Caco-2 (cell line): Measurements from ENCODE around the gene UNKL. TPM values are rescaled to one million over a fixed set of nuclear protein-coding genes. Genes with fewer than 3 reads are reported as not detected.

ENCODE experiments used
- BruUV-seq: library from RNA; stranded (reverse); fragments of 400-500 nt; replicated peaks from 2 replicates; lab custom pipeline; 2021; lab: Mats Ljungman, UMichigan
- CTCF ChIA-PET: fragments of 300-600 bp; sonication (Branson Sonifier 250); formaldehyde crosslinking; loops from one replicate; lab custom pipeline; 2022; ENCODE audit warnings: antibody characterized with exemption; lab: Charles Lee
- POLR2A ChIA-PET: fragments of 300-600 bp; sonication (Branson Sonifier 250); formaldehyde crosslinking; loops from one replicate; lab custom pipeline; 2022; ENCODE audit warnings: antibody characterized with exemption; lab: Charles Lee
- DNase-seq, 2 experiments: peaks; one replicate each; pipeline versions ENCODE4 v3.0.0 to v3.0.0-alpha.2; 2020 to 2022
- H3K27me3 ChIP-seq: replicated peaks from 2 replicates; pipeline ENCODE4 v1.6.0; 2011; ENCODE audit warnings: low read length; ENCODE audit not compliant: control insufficient read depth, insufficient read depth
- H3K36me3 ChIP-seq: 2 replicates; pipeline ENCODE4 v1.5.1; 2011; ENCODE audit warnings: low read length; ENCODE audit not compliant: control insufficient read depth, insufficient read depth
- H3K4me1 ChIP-seq: fragments of 250-450 bp; sonication (Bioruptor Pico); 2 replicates; pipeline ENCODE4 v1.5.1; 2020; ENCODE audit warnings: mild to moderate bottlenecking
- H3K4me3 ChIP-seq: 2 replicates; pipeline ENCODE4 v1.5.1; 2011; ENCODE audit warnings: low read depth, mild to moderate bottlenecking, control low read depth, low read length
- H3K9me3 ChIP-seq: fragments of 250-450 bp; sonication (Bioruptor Pico); 2 replicates; pipeline ENCODE4 v1.5.1; 2020; ENCODE audit warnings: mild to moderate bottlenecking, moderate library complexity
- H3K27ac Mint-ChIP-seq: one replicate; pipeline ENCODE4 v1.8.0; 2022; ENCODE audit warnings: mixed read lengths; ENCODE audit not compliant: unreplicated experiment
- H3K27me3 Mint-ChIP-seq: one replicate; pipeline ENCODE4 v1.8.0; 2022; ENCODE audit warnings: mixed read lengths; ENCODE audit not compliant: insufficient read depth, unreplicated experiment
- H3K36me3 Mint-ChIP-seq: one replicate; pipeline ENCODE4 v1.8.0; 2022; ENCODE audit warnings: mild to moderate bottlenecking, mixed read lengths; ENCODE audit not compliant: insufficient read depth, unreplicated experiment
- H3K4me1 Mint-ChIP-seq: one replicate; pipeline ENCODE4 v1.8.0; 2022; ENCODE audit warnings: low read depth, mixed read lengths; ENCODE audit not compliant: unreplicated experiment
- H3K4me3 Mint-ChIP-seq: one replicate; pipeline ENCODE4 v1.8.0; 2022; ENCODE audit warnings: mild to moderate bottlenecking, moderate library complexity, mixed read lengths; ENCODE audit not compliant: unreplicated experiment
- H3K9me3 Mint-ChIP-seq: one replicate; pipeline ENCODE4 v1.8.0; 2022; ENCODE audit warnings: mixed read lengths; ENCODE audit not compliant: unreplicated experiment
- intact Hi-C: fragments of 100-400 bp; cut with micrococcal nuclease; formaldehyde crosslinking; loops from one replicate; pipeline ENCODE4 v1.10.0; 2022; ENCODE audit not compliant: unreplicated experiment
- total RNA-seq: library from RNA; stranded (reverse); gene quantifications from 2 replicates; pipeline ENCODE4 v1.2.3, GENCODE V29; 2022
- TF ChIP-seq, protein P1 (sequence below), 2 experiments: fragments of 200-600 bp in 1 of 2; IDR thresholded peaks; 1 replicate in 1 of 2; 2 replicates in 1 of 2; pipeline versions ENCODE4 v1.5.1 to v1.8.0; 2011 to 2022; ENCODE audit warnings: antibody characterized with exemption in 1 of 2, control low read depth in 1 of 2, inconsistent platforms in 1 of 2, low read depth in 1 of 2, low read length in 1 of 2, mild to moderate bottlenecking in 1 of 2, moderate library complexity in 1 of 2; ENCODE audit not compliant: insufficient read depth in 1 of 2, severe bottlenecking in 1 of 2, unreplicated experiment in 1 of 2

Gene UNKL
- total RNA-seq, 1 experiment from 2014 or later, result 31.2 TPM

DNA sequence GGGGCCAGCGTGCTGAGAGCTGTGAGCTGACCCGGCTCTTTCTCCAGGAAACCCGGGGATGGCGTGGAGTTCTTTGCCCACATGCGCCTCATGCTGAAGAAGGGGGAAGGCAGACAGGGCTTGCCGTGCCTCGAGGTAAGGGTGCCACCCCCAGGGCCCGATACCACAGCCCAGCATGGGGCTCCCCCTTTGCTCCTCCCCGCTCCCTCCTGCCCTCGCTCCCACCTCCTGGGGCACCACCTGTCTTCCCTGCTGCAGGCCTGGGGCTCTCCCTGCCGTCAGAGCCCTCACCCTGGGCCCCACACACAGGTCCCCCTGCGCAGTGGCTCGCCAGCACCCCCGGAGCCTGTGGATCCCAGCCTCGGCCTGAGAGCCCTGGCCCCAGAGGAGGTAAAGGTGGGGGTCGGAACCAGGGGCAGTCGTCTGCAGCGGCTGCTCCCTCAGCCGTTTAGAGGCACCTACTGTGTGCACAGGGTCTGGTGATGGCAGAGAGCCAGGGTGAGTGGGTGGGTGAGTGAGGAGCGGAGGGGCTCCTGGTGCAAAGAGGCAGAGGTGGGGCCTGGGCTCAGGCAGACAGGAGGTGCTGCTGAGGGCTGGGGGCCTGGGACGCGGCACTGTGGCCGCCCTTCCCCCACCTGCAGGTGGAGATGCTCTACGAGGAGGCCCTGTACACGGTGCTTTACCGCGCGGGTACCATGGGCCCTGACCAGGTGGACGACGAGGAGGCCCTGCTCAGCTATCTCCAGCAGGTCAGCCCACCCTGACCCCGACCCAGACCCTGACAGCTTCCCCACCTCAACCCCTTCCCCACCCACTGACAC is 75.4 kb downstream of the UNKL start:
- H3K27me3 Mint-ChIP-seq, result peaks cover 3% of the 10 kb centered on the region
- POLR2A ChIA-PET, result no interaction called here
- H3K9me3 Mint-ChIP-seq, result no peaks in the 10 kb centered on the region
- intact Hi-C loops, result no loop called here
- H3K36me3 Mint-ChIP-seq, result peaks cover 8% of the 10 kb centered on the region
- peaks cover 8% of the 10 kb centered on the region for H3K4me1 Mint-ChIP-seq
- no peak overlapping the region for H3K4me3 Mint-ChIP-seq
- TF ChIP-seq, protein P1, sequence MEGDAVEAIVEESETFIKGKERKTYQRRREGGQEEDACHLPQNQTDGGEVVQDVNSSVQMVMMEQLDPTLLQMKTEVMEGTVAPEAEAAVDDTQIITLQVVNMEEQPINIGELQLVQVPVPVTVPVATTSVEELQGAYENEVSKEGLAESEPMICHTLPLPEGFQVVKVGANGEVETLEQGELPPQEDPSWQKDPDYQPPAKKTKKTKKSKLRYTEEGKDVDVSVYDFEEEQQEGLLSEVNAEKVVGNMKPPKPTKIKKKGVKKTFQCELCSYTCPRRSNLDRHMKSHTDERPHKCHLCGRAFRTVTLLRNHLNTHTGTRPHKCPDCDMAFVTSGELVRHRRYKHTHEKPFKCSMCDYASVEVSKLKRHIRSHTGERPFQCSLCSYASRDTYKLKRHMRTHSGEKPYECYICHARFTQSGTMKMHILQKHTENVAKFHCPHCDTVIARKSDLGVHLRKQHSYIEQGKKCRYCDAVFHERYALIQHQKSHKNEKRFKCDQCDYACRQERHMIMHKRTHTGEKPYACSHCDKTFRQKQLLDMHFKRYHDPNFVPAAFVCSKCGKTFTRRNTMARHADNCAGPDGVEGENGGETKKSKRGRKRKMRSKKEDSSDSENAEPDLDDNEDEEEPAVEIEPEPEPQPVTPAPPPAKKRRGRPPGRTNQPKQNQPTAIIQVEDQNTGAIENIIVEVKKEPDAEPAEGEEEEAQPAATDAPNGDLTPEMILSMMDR (IDR thresholded peaks at IDR 0.05; ENCODE audit: insufficient read depth in 1 of 2, low read depth in 1 of 2, low read length in 1 of 2, severe bottlenecking in 1 of 2, unreplicated experiment in 1 of 2), result no peak
- no peaks in the 10 kb centered on the region for H3K36me3 ChIP-seq
- H3K27me3 ChIP-seq, result peaks cover 1% of the 10 kb centered on the region; the same call in 1 of the 2 replicates
- no TSS peak for BruUV-seq
- no peaks in the 10 kb centered on the region for H3K9me3 ChIP-seq
- H3K27ac Mint-ChIP-seq, result no peak overlapping the region
- CTCF ChIA-PET, result interaction anchor here (0.5 kb wide), 1 partner anchor 8 kb away, joined by 3 read pairs; no protein-coding TSS in a partner anchor
- 0 out of 2 replicates have a peak, but pooled peaks cover 3% of the 10 kb centered on the region for H3K4me1 ChIP-seq
- DNase-seq, result no peak
- H3K4me3 ChIP-seq, result no peak overlapping the region

- H3K4me3 Mint-ChIP-seq, result no peak overlapping the region
- Histone ChIP-seq H3K9me3 (no peaks in the 10 kb centered on the region), H3K27me3 (peaks cover 1% of the 10 kb centered on the region; the same call in 1 of the 2 replicates), H3K36me3 (no peaks in the 10 kb centered on the region), H3K4me1 (peaks cover 4% of the 10 kb centered on the region; the same call in 1 of the 2 replicates), H3K4me3 (no peak overlapping the region)
- POLR2A ChIA-PET, result no interaction called here
- peaks cover 3% of the 10 kb centered on the region for H3K4me1 Mint-ChIP-seq
- CTCF ChIA-PET, result interaction anchor here (0.5 kb wide), 2 partner anchors 9 to 123 kb away, joined by 3 to 4 read pairs; no protein-coding TSS in a partner anchor
- DNase-seq, result peak; percentile 64 to 75
- no TSS peak for BruUV-seq
- H3K9me3 Mint-ChIP-seq, result no peaks in the 10 kb centered on the region
- H3K27ac Mint-ChIP-seq, result no peak overlapping the region
- TF ChIP-seq, protein P1 (IDR thresholded peaks at IDR 0.05; ENCODE audit: insufficient read depth in 1 of 2, low read depth in 1 of 2, low read length in 1 of 2, severe bottlenecking in 1 of 2, unreplicated experiment in 1 of 2), result peak; percentile 61 to 79
- H3K36me3 Mint-ChIP-seq, result peaks cover 4% of the 10 kb centered on the region
- peaks cover 3% of the 10 kb centered on the region for H3K27me3 Mint-ChIP-seq
- intact Hi-C loops, result no loop called here
Observed at GRCh38 chr16:1338119-1338730, 76.3 kb downstream of the UNKL start.

DNA sequence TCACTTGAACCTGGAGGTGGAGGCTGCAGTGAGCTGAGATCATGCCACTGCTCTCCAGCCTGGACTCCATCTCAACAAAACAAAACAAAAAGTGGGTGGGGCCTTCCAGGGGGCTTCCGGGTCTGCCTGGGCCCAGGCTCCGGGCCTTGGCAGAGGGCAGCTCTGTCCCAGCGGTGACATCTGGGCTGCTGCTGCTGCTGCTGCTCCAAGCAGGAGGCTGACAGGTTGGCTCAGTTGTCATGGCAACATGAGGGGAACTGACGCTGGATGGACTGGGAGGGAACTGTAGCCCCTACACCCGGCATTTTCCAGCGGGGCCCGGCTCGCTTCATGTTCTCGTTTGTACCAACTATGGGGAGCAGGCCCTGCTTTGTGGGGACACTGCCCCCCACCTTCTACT is 77.0 kb downstream of the UNKL start:
- Mint-ChIP-seq H3K27ac (no peak overlapping the region), H3K27me3 (peaks cover 3% of the 10 kb centered on the region), H3K4me3 (no peak overlapping the region), H3K9me3 (no peaks in the 10 kb centered on the region), H3K36me3 (no peaks in the 10 kb centered on the region), H3K4me1 (no peaks in the 10 kb centered on the region)
- intact Hi-C loops, result no loop called here
- no peak for DNase-seq
- ChIA-PET POLR2A (no interaction called here), CTCF (interaction anchor here (0.5 kb wide), 1 partner anchor 122 kb away, joined by 4 read pairs; no protein-coding TSS in a partner anchor)
- peaks cover 4% of the 10 kb centered on the region; the same call in 1 of the 2 replicates for H3K4me1 ChIP-seq
- no TSS peak for BruUV-seq
- TF ChIP-seq, protein P1 (IDR thresholded peaks at IDR 0.05; ENCODE audit: insufficient read depth in 1 of 2, low read depth in 1 of 2, low read length in 1 of 2, severe bottlenecking in 1 of 2, unreplicated experiment in 1 of 2), result no peak
- no peaks in the 10 kb centered on the region for H3K9me3 ChIP-seq
- H3K4me3 ChIP-seq, result no peak overlapping the region
- no peaks in the 10 kb centered on the region for H3K36me3 ChIP-seq
- peaks cover 1% of the 10 kb centered on the region; the same call in 1 of the 2 replicates for H3K27me3 ChIP-seq
